GM13977 (cell line): ENCODE measurements around the gene GNG8.

Source experiments
- DNase-seq: peaks from one replicate; pipeline ENCODE4 v3.0.0; 2012; ENCODE audit warnings: low spot score
- in situ Hi-C: fragments of 300-500 bp; cut with MboI; formaldehyde crosslinking; loops from one replicate; pipeline ENCODE4 v1.12.0; 2022; ENCODE audit warnings: low sequenced_read_pairs, low pct_unique_long_range_greater_than_20kb, mixed read lengths, inconsistent platforms; ENCODE audit not compliant: unreplicated experiment
- TF ChIP-seq, protein P1 (sequence below): IDR thresholded peaks from 2 replicates; pipeline ENCODE4 v1.5.1; 2012; ENCODE audit warnings: mild to moderate bottlenecking, control low read depth; ENCODE audit not compliant: insufficient read depth; ENCODE audit errors: extremely low read depth, missing control alignments

The GNG8 gene

DNA sequence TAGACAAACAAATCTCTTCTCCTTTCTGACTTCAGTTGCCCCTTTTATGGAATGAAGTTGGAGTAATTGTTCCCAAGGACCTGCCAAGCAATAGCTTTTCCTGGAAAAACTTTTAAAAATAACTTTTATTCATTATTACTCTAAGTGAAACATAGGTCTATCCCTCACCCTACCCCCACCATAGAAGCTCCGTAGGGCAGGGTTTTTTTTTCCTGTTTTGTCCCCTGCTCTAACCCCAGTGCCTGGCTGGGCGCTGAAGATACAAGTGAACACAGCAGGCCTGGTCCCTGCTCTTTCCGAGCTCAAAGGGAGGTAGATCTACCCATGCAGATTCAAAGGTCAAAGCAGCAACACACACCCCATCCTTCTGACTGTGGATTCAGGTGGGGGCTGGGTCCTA lies 8.7 kb upstream of the GNG8 start:
- in situ Hi-C loops: no loop called here
- TF ChIP-seq, protein P1, sequence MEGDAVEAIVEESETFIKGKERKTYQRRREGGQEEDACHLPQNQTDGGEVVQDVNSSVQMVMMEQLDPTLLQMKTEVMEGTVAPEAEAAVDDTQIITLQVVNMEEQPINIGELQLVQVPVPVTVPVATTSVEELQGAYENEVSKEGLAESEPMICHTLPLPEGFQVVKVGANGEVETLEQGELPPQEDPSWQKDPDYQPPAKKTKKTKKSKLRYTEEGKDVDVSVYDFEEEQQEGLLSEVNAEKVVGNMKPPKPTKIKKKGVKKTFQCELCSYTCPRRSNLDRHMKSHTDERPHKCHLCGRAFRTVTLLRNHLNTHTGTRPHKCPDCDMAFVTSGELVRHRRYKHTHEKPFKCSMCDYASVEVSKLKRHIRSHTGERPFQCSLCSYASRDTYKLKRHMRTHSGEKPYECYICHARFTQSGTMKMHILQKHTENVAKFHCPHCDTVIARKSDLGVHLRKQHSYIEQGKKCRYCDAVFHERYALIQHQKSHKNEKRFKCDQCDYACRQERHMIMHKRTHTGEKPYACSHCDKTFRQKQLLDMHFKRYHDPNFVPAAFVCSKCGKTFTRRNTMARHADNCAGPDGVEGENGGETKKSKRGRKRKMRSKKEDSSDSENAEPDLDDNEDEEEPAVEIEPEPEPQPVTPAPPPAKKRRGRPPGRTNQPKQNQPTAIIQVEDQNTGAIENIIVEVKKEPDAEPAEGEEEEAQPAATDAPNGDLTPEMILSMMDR: no peak
- DNase-seq: no peak

DNA sequence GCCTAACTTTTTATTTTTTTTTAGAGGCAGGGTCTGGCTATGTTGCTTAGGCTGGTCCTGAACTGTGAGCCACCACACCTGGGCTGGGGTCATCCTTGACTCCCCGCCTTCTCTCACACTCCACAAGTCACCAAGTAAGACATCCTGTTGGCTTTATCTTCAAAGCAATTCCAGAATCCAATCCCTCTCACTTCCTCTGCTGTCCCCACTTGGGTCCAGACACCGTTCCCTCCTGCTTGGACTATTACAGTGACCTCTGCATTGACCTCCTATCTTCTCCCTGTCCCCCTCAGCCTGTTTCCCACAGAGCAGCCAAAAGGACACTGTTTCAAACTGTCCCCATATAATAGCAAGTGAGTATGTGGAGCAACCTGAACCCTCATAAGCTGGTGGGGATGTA lies 4.7 kb upstream of the GNG8 start:
- TF ChIP-seq, protein P1: no peak
- DNase-seq: no peak
- in situ Hi-C loops: no loop called here

GRCh38 chr19:46639358-46640182 lies 3.6 kb upstream of the GNG8 start:
- peak; percentile 64 for DNase-seq
- in situ Hi-C loops: no loop called here
- TF ChIP-seq, protein P1: no peak

- no peak for DNase-seq
- TF ChIP-seq, protein P1: no peak
- in situ Hi-C loops: no loop called here
Measured at GRCh38 chr19:46637224-46637623, 1.2 kb upstream of the GNG8 start.

- TF ChIP-seq, protein P1: no peak
- DNase-seq: no peak
Measured at GRCh38 chr19:46634656-46635218, 1.3 kb downstream of the GNG8 start.

GRCh38 chr19:46634045-46634655 lies 1.9 kb downstream of the GNG8 start:
- in situ Hi-C loops: no loop called here
- TF ChIP-seq, protein P1: no peak
- DNase-seq: peak; percentile 97

More at GRCh38 chr19:46634656-46635218, 1.3 kb downstream of the GNG8 start:
- in situ Hi-C loops: no loop called here
